ENCODE measurements around the gene C1orf52. TPM values are rescaled to one million over a fixed set of nuclear protein-coding genes. Genes with fewer than 3 reads are reported as not detected.

C1orf52 gene
- total RNA-seq (2021) (30.2 and 31.9 TPM in 2 replicates), Bru-seq, nascent RNA (percentile 95 among the genes with signal in this experiment), BruChase-seq, experiment 1, labeled RNA remaining after a 2-hour chase (percentile 92 among the genes with signal in this experiment), BruChase-seq, experiment 2, labeled RNA remaining after a 6-hour chase (percentile 79 among the genes with signal in this experiment)
- long read RNA-seq, transcript C1orf52-203 (3 exons, 1,219 nt): minor isoform, 24 of 58 reads
- long read RNA-seq, transcript C1orf52-201 (4 exons, 3,391 nt): major isoform, 32 of 58 reads
- long read RNA-seq, partial matches to known transcripts: 1 of 58 reads
- long read RNA-seq, other reads (novel, unspliced or antisense): 1 of 58 reads

DNA sequence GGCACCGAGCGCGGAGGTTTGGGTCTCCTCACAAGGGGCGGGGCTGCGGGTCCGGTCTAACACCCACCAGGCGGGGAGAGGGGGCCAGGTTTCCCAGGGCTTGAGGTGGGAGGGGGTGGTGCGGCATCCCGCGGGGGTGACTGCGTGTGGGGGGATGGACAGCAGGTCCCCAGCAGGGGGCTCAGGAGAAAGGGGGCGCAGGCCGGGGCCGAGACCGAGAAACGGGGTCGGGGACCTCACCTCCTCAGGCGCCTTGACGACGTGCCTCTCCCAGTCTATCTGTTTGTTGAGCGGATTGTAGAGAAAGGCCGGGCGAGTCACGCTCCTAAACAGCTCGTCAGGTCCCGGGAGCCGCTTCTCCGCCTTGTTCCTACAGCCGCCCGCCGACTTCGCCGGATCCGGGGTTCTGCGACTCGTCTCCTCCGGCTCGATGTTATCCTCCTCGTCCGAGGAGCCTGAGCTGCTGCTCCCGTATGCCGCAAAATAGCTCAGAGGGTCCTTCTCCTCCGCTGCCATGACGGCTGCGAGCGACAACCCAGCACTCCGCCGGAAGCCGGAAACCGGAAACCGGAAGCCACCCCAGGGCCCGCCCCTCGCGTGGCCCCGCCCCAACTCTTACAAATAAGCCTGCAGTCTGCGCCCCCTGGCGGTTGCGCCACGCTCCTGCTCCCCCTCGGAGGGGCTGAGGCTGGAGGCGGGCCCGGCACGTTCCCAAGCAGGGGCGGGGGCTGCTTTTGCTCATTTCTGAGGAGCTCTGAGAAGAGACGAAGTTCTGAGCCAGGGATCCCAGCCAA, at the start of gene C1orf52:
Gene C1orf52, minus strand, starts transcription at position 545 of the 794 bp plus-strand sequence. Its CDS starts 29 bp downstream, at position 516.
- no TSS peak for BruUV-seq (replicated peaks)

DNA sequence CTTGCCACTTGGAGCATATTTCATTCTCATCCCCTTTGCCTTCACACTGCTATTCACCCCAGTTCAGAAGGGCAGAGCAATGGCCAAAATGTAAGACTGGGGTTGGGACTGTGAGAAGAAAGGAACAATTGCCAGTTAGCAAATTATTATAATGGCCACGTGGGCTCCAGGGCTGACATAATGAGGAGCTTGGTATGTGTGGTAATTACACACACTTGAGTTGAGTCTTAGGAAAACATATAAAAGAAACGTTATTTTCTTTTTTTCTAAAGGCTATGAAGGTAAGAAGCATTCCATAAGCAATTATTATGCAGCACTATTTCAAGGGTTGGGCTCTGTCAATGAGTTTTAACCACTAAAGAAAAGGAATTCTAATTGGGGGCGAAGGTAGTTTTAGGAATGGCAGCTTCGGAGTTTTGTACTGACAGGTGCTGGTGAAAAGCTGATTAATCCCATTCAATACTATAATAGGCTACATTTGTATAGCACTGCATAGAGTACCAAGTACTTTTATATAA, 49.4 kb upstream of the C1orf52 start:
- no TSS peak for BruUV-seq (replicated peaks)
- CTCF ChIA-PET: interaction anchor here (0.6 to 1.9 kb wide), 8 partner anchors 11 to 384 kb away, joined by 3 to 17 read pairs (median 5); no protein-coding TSS in a partner anchor
- H3K36me3 ChIP-seq (ENCODE audit: insufficient read depth, low read length, poor library complexity, severe bottlenecking): no peaks in the 10 kb centered on the region
- no peak overlapping the region for H3K4me3 ChIP-seq (ENCODE audit: low read depth, low read length, poor library complexity, severe bottlenecking)
- TF ChIP-seq EZH2 (IDR thresholded peaks at IDR 0.05; ENCODE audit: borderline replicate concordance, low read depth, low read length, poor library complexity, severe bottlenecking) (no peak), CTCF (conservative IDR thresholded peaks at IDR 0.05; ENCODE audit: low read depth, low read length) (no peak)
- POLR2A ChIA-PET (ENCODE audit: low non-redundant PET): no interaction called here
- no peaks in the 10 kb centered on the region for H3K9me3 ChIP-seq (ENCODE audit: low read depth, low read length, poor library complexity, severe bottlenecking)
- DNase-seq (ENCODE audit: low spot score): no peak
- intact Hi-C loops (cut with micrococcal nuclease; ENCODE audit: unreplicated experiment): loop anchor here (1.0 to 2.0 kb wide), 6 partner anchors 89 to 710 kb away; no protein-coding TSS in a partner anchor
- H3K4me1 ChIP-seq (ENCODE audit: insufficient read depth, low read length, poor library complexity, severe bottlenecking): peaks cover 18% of the 10 kb centered on the region
- no peak overlapping the region for H3K27ac ChIP-seq (ENCODE audit: low read depth, low read length, poor library complexity, severe bottlenecking)
- no peaks in the 10 kb centered on the region for H3K27me3 ChIP-seq (replicated peaks; ENCODE audit: insufficient read depth, low read depth, low read length, poor library complexity)

More for the DNA sequence above, at the start of gene C1orf52:
- Histone ChIP-seq H3K4me3 (ENCODE audit: low read depth, low read length, poor library complexity, severe bottlenecking) (peak within 1 kb of the TSS; percentile 78), H3K4me1 (ENCODE audit: insufficient read depth, low read length, poor library complexity, severe bottlenecking) (peaks cover 8% of the 10 kb centered on the region), H3K27me3 (replicated peaks; ENCODE audit: insufficient read depth, low read depth, low read length, poor library complexity) (no peaks in the 10 kb centered on the region), H3K36me3 (ENCODE audit: insufficient read depth, low read length, poor library complexity, severe bottlenecking) (peaks cover 30% of the 10 kb centered on the region), H3K9me3 (ENCODE audit: low read depth, low read length, poor library complexity, severe bottlenecking) (no peaks in the 10 kb centered on the region), H3K27ac (ENCODE audit: low read depth, low read length, poor library complexity, severe bottlenecking) (peak within 1 kb of the TSS; percentile 73)
- TF ChIP-seq CTCF (conservative IDR thresholded peaks at IDR 0.05; ENCODE audit: low read depth, low read length) (peak; percentile 99), EZH2 (IDR thresholded peaks at IDR 0.05; ENCODE audit: borderline replicate concordance, low read depth, low read length, poor library complexity, severe bottlenecking) (no peak)
- intact Hi-C loops (cut with micrococcal nuclease; ENCODE audit: unreplicated experiment): loop anchor here (1.0 to 5.0 kb wide), 2 partner anchors 197 to 314 kb away; a partner anchor contains a TSS
- CTCF ChIA-PET: interaction anchor here (0.6 to 3.1 kb wide), 12 partner anchors 14 to 434 kb away, joined by 3 to 40 read pairs (median 4); partner anchors contain the start of genes BCL10 and SYDE2
- DNase-seq (ENCODE audit: low spot score): peak; percentile 96
- POLR2A ChIA-PET (ENCODE audit: low non-redundant PET): interaction anchor here (0.6 kb wide), 1 partner anchor 322 kb away, joined by 3 read pairs; no protein-coding TSS in a partner anchor
